IMR-90 (cell line): Measurements from ENCODE around the gene RALGPS1. TPM values are rescaled to one million over a fixed set of nuclear protein-coding genes. Genes with fewer than 3 reads are reported as not detected.

Experiments
- ATAC-seq: fragments of 200-7000 bp; cut with Tn5 transposase; 2 replicates; pipeline ENCODE4 v1.9.1; 2020; ENCODE audit warnings: low read depth, mild to moderate bottlenecking, moderate library complexity
- BruUV-seq: library from RNA; stranded (reverse); fragments of 400-500 nt; replicated peaks from 2 replicates; lab custom pipeline; 2021; lab: Mats Ljungman, UMichigan
- CTCF ChIA-PET: fragments of 300-600 bp; formaldehyde crosslinking; extraction: SDS; loops from one replicate; lab custom pipeline; 2021; ENCODE audit warnings: antibody characterized with exemption; lab: Yijun Ruan, JAX
- POLR2A ChIA-PET: fragments of 300-600 bp; sonication (Branson Sonifier 250); formaldehyde crosslinking; loops from one replicate; lab custom pipeline; 2022; ENCODE audit warnings: antibody characterized with exemption; ENCODE audit not compliant: unreplicated experiment; lab: Charles Lee
- DNase-seq: peaks from one replicate; pipeline ENCODE4 v3.0.0; 2013
- H2AFZ ChIP-seq: replicated peaks from 2 replicates; pipeline ENCODE3; 2013; ENCODE audit warnings: low read length, mild to moderate bottlenecking; ENCODE audit not compliant: poor library complexity
- H2AK5ac ChIP-seq: 2 replicates; pipeline ENCODE4 v1.6.1; 2013; ENCODE audit warnings: low read depth, low read length, inconsistent platforms
- H2AK9ac ChIP-seq: replicated peaks from 2 replicates; pipeline ENCODE3; 2013; ENCODE audit warnings: mild to moderate bottlenecking, low read depth, low read length, moderate library complexity; ENCODE audit not compliant: poor library complexity
- H2BK120ac ChIP-seq: 2 replicates; pipeline ENCODE4 v1.6.1; 2013; ENCODE audit warnings: low read depth, low read length, inconsistent platforms
- H2BK15ac ChIP-seq: 3 replicates; pipeline ENCODE4 v1.6.1; 2013; ENCODE audit warnings: low read depth, low read length, inconsistent platforms
- H2BK20ac ChIP-seq: 2 replicates; pipeline ENCODE4 v1.6.1; 2013; ENCODE audit warnings: low read depth, mild to moderate bottlenecking, inconsistent platforms, low read length, moderate library complexity
- H2BK5ac ChIP-seq: 2 replicates; pipeline ENCODE4 v1.6.1; 2013; ENCODE audit warnings: mild to moderate bottlenecking, low read depth, low read length, inconsistent platforms; ENCODE audit not compliant: poor library complexity, severe bottlenecking
- H3K14ac ChIP-seq: replicated peaks from 2 replicates; pipeline ENCODE4 v1.6.1; 2013; ENCODE audit warnings: low read depth, low read length, inconsistent platforms
- H3K18ac ChIP-seq: 2 replicates; pipeline ENCODE4 v1.6.1; 2013; ENCODE audit warnings: low read depth, low read length, control low read depth
- H3K23ac ChIP-seq: 2 replicates; pipeline ENCODE4 v1.6.1; 2013; ENCODE audit warnings: low read depth, low read length, inconsistent platforms
- H3K27ac ChIP-seq: 2 replicates; pipeline ENCODE4 v1.5.1; 2013; ENCODE audit warnings: mild to moderate bottlenecking, control low read depth, low read length; ENCODE audit not compliant: insufficient read depth
- H3K27me3 ChIP-seq: 2 replicates; pipeline ENCODE4 v1.6.1; 2013; ENCODE audit warnings: low read length; ENCODE audit not compliant: control insufficient read depth, insufficient read depth
- H3K36me3 ChIP-seq: 2 replicates; pipeline ENCODE4 v1.6.1; 2013; ENCODE audit warnings: low read length, mixed read lengths; ENCODE audit not compliant: control insufficient read depth, insufficient read depth
- H3K4ac ChIP-seq: 2 replicates; pipeline ENCODE4 v1.6.1; 2013; ENCODE audit warnings: low read depth, low read length, inconsistent platforms
- H3K4me1 ChIP-seq: 2 replicates; pipeline ENCODE4 v1.6.1; 2013; ENCODE audit warnings: low read length, mixed read lengths; ENCODE audit not compliant: control insufficient read depth, insufficient read depth
- H3K4me2 ChIP-seq: 2 replicates; pipeline ENCODE4 v1.6.1; 2013; ENCODE audit warnings: low read depth, mild to moderate bottlenecking, control low read depth, low read length, moderate library complexity
- H3K4me3 ChIP-seq: 2 replicates; pipeline ENCODE4 v1.5.1; 2013; ENCODE audit warnings: low read depth, mild to moderate bottlenecking, control low read depth, low read length, moderate library complexity; ENCODE audit not compliant: insufficient read depth
- H3K56ac ChIP-seq: 2 replicates; pipeline ENCODE4 v1.6.1; 2013; ENCODE audit warnings: low read length, inconsistent platforms; ENCODE audit not compliant: insufficient read depth; ENCODE audit errors: extremely low read depth
- H3K79me1 ChIP-seq, 2 experiments: 2 replicates each; pipeline ENCODE4 v1.6.1; 2013; ENCODE audit warnings: low read length in 2 of 2, inconsistent platforms in 1 of 2, low read depth in 1 of 2
- H3K9ac ChIP-seq: 2 replicates; pipeline ENCODE4 v1.6.1; 2013; ENCODE audit warnings: low read depth, low read length, control low read depth
- H3K9me1 ChIP-seq: 2 replicates; pipeline ENCODE4 v1.6.1; 2013; ENCODE audit warnings: low read length, inconsistent platforms; ENCODE audit not compliant: insufficient read depth
- H3K9me3 ChIP-seq: 2 replicates; pipeline ENCODE4 v1.6.1; 2013; ENCODE audit warnings: low read length; ENCODE audit not compliant: control insufficient read depth, insufficient read depth
- H4K20me1 ChIP-seq: 2 replicates; pipeline ENCODE4 v1.6.1; 2013; ENCODE audit warnings: low read length, inconsistent platforms; ENCODE audit not compliant: insufficient read depth
- H4K5ac ChIP-seq: 2 replicates; pipeline ENCODE4 v1.6.1; 2013; ENCODE audit warnings: mild to moderate bottlenecking, low read depth, low read length, control low read depth
- H4K8ac ChIP-seq, 2 experiments: 2 replicates each; pipeline ENCODE4 v1.6.1; 2013; ENCODE audit warnings: low read depth in 2 of 2, low read length in 2 of 2, control low read depth in 1 of 2, inconsistent platforms in 1 of 2
- H4K91ac ChIP-seq: 2 replicates; pipeline ENCODE4 v1.6.1; 2013; ENCODE audit warnings: low read depth, low read length, inconsistent platforms; ENCODE audit not compliant: insufficient read depth
- BHLHE40 ChIP-seq: fragments of 150-350 bp; IDR thresholded peaks from 2 replicates; pipeline ENCODE4 v1.6.1; 2016; ENCODE audit warnings: mild to moderate bottlenecking, low read depth, low read length
- CEBPB ChIP-seq: IDR thresholded peaks from 2 replicates; pipeline ENCODE4 v1.6.1; 2012; ENCODE audit warnings: low read depth, low read length, improper control_type of control experiment
- CHD1 ChIP-seq: IDR thresholded peaks from 2 replicates; pipeline ENCODE4 v1.6.1; 2012; ENCODE audit warnings: low read depth, low read length, improper control_type of control experiment
- FOS ChIP-seq: fragments of 150-350 bp; IDR thresholded peaks from 2 replicates; pipeline ENCODE4 v1.6.1; 2016; ENCODE audit warnings: low read depth, low read length
- MAFK ChIP-seq: IDR thresholded peaks from 2 replicates; pipeline ENCODE4 v1.6.1; 2012; ENCODE audit warnings: low read depth, low read length, improper control_type of control experiment
- MAZ ChIP-seq: IDR thresholded peaks from 2 replicates; pipeline ENCODE4 v1.6.1; 2012; ENCODE audit warnings: low read depth, mild to moderate bottlenecking, low read length, improper control_type of control experiment, moderate library complexity, borderline replicate concordance
- MXI1 ChIP-seq: IDR thresholded peaks from 2 replicates; pipeline ENCODE4 v1.6.1; 2012; ENCODE audit warnings: low read depth, mild to moderate bottlenecking, low read length, moderate library complexity, borderline replicate concordance
- NFE2L2 ChIP-seq: fragments of 150-350 bp; IDR thresholded peaks from 2 replicates; pipeline ENCODE4 v1.6.1; 2016; ENCODE audit warnings: low read depth, mild to moderate bottlenecking, low read length
- POLR2A ChIP-seq: IDR thresholded peaks from 2 replicates; pipeline ENCODE4 v1.6.1; 2012; ENCODE audit warnings: mild to moderate bottlenecking, low read depth, low read length
- RAD21 ChIP-seq: IDR thresholded peaks from 2 replicates; pipeline ENCODE4 v1.6.1; 2012; ENCODE audit warnings: low read length, improper control_type of control experiment
- RCOR1 ChIP-seq: IDR thresholded peaks from 2 replicates; pipeline ENCODE4 v1.6.1; 2012; ENCODE audit warnings: mild to moderate bottlenecking, low read length, improper control_type of control experiment; ENCODE audit not compliant: insufficient replicate concordance
- RFX5 ChIP-seq: IDR thresholded peaks from 2 replicates; pipeline ENCODE4 v1.8.0; 2012; ENCODE audit warnings: low read depth, mild to moderate bottlenecking, low read length, moderate library complexity
- SMC3 ChIP-seq: fragments of 150-350 bp; IDR thresholded peaks from 2 replicates; pipeline ENCODE4 v1.6.1; 2016; ENCODE audit warnings: low read depth, mild to moderate bottlenecking, antibody characterized with exemption, low read length, moderate library complexity
- WGBS, 2 experiments: methylation state at CpG; one replicate each; pipeline versions ENCODE4 v1.1.5 to v1.1.7; 2013; ENCODE audit warnings: missing lambda C conversion rate in 2 of 2; ENCODE audit not compliant: insufficient read length in 1 of 2; ENCODE audit errors: extremely low coverage in 2 of 2; 5-methylcytosine and 5-hydroxymethylcytosine counted together
- dilution Hi-C: fragments of 300-500 bp; cut with HindIII; formaldehyde crosslinking; loops from one replicate; pipeline ENCODE4 v1.14.3; 2018; ENCODE audit warnings: low sequenced_read_pairs; ENCODE audit not compliant: unreplicated experiment
- in situ Hi-C: fragments of 300-500 bp; cut with MboI; formaldehyde crosslinking; loops from 3 replicates; pipeline ENCODE4 v1.14.3; 2019; ENCODE audit warnings: low sequenced_read_pairs, inconsistent platforms, mixed read lengths
- intact Hi-C: fragments of 100-400 bp; cut with micrococcal nuclease; formaldehyde crosslinking; loops from 2 replicates; pipeline ENCODE4 v1.10.0; 2022
- polyA plus RNA-seq, 3 experiments: library from polyadenylated mRNA; depleted of rRNA; stranded (reverse); fragments of >200 nt; gene quantifications; 2 replicates each; pipeline ENCODE4 v1.2.3, GENCODE V29; 2012; ENCODE audit warnings: low replicate concordance in 1 of 3
- total RNA-seq: library from RNA; depleted of rRNA; stranded (reverse); fragments of >200 nt; gene quantifications from 2 replicates; pipeline ENCODE4 v1.2.3, GENCODE V29; 2012
- TF ChIP-seq, protein P1 (sequence below): fragments of 150-350 bp; IDR thresholded peaks from 2 replicates; pipeline ENCODE4 v1.6.1; 2017; ENCODE audit warnings: mild to moderate bottlenecking, antibody characterized with exemption, low read length, low read depth
- TF ChIP-seq, protein P2 (sequence below): conservative IDR thresholded peaks from 2 replicates; pipeline ENCODE4 v1.5.1; 2012; ENCODE audit warnings: mild to moderate bottlenecking, low read depth, low read length, improper control_type of control experiment
- TF ChIP-seq, protein P3 (sequence below): fragments of 150-350 bp; IDR thresholded peaks from 2 replicates; pipeline ENCODE4 v1.6.1; 2016; ENCODE audit warnings: low read depth, mild to moderate bottlenecking, low read length, moderate library complexity, borderline replicate concordance

The RALGPS1 gene
- total and polyA plus RNA-seq, 2 of the 4 experiments (the other 2 are of a cell fraction), result 0.90 to 2.8 TPM

DNA sequence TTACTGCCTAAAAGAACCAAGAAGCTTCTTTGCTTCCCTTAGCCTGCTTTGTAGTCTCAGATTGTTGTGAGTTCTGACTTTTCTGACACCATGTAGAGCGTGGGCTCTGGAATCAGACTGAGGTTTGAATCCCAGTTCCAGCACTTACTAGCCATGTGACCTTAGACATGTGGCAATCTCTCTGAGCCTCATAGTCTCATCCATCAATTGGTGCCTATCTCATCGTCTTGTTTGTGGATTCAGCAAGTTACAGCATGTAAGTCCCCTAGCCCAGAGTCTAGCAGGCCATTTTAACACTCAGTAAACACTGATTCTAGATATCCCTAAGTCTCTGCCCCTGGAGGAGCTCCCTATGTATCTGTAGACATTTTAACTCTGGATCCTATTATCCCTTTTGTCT, 113.1 kb downstream of the RALGPS1 start:
- 0 out of 2 replicates have a peak overlapping the region, but pooled peaks have one; percentile 3 for H3K23ac ChIP-seq
- H3K4me3 ChIP-seq, result no peak overlapping the region
- no peak overlapping the region for H3K4ac ChIP-seq
- H2AK5ac ChIP-seq, result no peak overlapping the region
- no peak overlapping the region for H3K27ac ChIP-seq
- H2AK9ac ChIP-seq, result no peak overlapping the region
- TF ChIP-seq, protein P1, sequence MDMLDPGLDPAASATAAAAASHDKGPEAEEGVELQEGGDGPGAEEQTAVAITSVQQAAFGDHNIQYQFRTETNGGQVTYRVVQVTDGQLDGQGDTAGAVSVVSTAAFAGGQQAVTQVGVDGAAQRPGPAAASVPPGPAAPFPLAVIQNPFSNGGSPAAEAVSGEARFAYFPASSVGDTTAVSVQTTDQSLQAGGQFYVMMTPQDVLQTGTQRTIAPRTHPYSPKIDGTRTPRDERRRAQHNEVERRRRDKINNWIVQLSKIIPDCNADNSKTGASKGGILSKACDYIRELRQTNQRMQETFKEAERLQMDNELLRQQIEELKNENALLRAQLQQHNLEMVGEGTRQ, result no peak
- TF ChIP-seq FOS, result no peak
- TF ChIP-seq POLR2A, result no peak
- TF ChIP-seq MAZ, result no peak
- TF ChIP-seq SMC3, result no peak
- no peak for TF ChIP-seq NFE2L2
- TF ChIP-seq RCOR1, result no peak
- TF ChIP-seq, protein P2, sequence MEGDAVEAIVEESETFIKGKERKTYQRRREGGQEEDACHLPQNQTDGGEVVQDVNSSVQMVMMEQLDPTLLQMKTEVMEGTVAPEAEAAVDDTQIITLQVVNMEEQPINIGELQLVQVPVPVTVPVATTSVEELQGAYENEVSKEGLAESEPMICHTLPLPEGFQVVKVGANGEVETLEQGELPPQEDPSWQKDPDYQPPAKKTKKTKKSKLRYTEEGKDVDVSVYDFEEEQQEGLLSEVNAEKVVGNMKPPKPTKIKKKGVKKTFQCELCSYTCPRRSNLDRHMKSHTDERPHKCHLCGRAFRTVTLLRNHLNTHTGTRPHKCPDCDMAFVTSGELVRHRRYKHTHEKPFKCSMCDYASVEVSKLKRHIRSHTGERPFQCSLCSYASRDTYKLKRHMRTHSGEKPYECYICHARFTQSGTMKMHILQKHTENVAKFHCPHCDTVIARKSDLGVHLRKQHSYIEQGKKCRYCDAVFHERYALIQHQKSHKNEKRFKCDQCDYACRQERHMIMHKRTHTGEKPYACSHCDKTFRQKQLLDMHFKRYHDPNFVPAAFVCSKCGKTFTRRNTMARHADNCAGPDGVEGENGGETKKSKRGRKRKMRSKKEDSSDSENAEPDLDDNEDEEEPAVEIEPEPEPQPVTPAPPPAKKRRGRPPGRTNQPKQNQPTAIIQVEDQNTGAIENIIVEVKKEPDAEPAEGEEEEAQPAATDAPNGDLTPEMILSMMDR, result no peak
- TF ChIP-seq RAD21, result no peak
- TF ChIP-seq CEBPB, result no peak
- no peak for TF ChIP-seq MXI1
- TF ChIP-seq CHD1, result no peak
- TF ChIP-seq BHLHE40, result no peak
- no peak for TF ChIP-seq RFX5
- TF ChIP-seq MAFK, result no peak
- TF ChIP-seq, protein P3, sequence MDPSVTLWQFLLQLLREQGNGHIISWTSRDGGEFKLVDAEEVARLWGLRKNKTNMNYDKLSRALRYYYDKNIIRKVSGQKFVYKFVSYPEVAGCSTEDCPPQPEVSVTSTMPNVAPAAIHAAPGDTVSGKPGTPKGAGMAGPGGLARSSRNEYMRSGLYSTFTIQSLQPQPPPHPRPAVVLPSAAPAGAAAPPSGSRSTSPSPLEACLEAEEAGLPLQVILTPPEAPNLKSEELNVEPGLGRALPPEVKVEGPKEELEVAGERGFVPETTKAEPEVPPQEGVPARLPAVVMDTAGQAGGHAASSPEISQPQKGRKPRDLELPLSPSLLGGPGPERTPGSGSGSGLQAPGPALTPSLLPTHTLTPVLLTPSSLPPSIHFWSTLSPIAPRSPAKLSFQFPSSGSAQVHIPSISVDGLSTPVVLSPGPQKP, result no peak
- intact Hi-C loops (no loop called here), dilution Hi-C loops (no loop called here), in situ Hi-C loops (no loop called here)
- no peaks in the 10 kb centered on the region for H3K79me1 ChIP-seq
- H4K20me1 ChIP-seq, result no peaks in the 10 kb centered on the region
- no peak for ATAC-seq
- DNase-seq, result no peak
- no peaks in the 10 kb centered on the region for H3K36me3 ChIP-seq
- CTCF ChIA-PET, result interaction anchor here (0.7 kb wide), 1 partner anchor 16 kb away, joined by 3 read pairs; no protein-coding TSS in a partner anchor
- H2BK15ac ChIP-seq, result no peak overlapping the region
- no peak overlapping the region for H4K5ac ChIP-seq
- H2BK20ac ChIP-seq, result no peak overlapping the region
- no peak overlapping the region for H3K4me2 ChIP-seq
- H2AFZ ChIP-seq, result no peak overlapping the region
- no peak overlapping the region for H4K91ac ChIP-seq
- WGBS, 2 experiments, result 50% methylated on average over 1 of the region's 2 CpGs; no CpG with 5 or more reads in 1 of the 2 experiments
- no peak overlapping the region for H4K8ac ChIP-seq
- peaks cover 2% of the 10 kb centered on the region; the same call in 1 of the 2 replicates for H3K9me1 ChIP-seq
- H2BK120ac ChIP-seq, result no peak overlapping the region
- peaks cover 3% of the 10 kb centered on the region; the same call in 1 of the 2 replicates for H3K4me1 ChIP-seq
- H2BK5ac ChIP-seq, result no peak overlapping the region
- 0 out of 2 replicates have a peak overlapping the region, but pooled peaks have one; percentile 9 for H3K18ac ChIP-seq
- H3K14ac ChIP-seq, result no peak overlapping the region; the same call in 1 of the 2 replicates
- H3K9ac ChIP-seq, result no peak overlapping the region
- POLR2A ChIA-PET, result no interaction called here
- H3K9me3 ChIP-seq, result no peaks in the 10 kb centered on the region
- H3K27me3 ChIP-seq, result no peaks in the 10 kb centered on the region
- H3K56ac ChIP-seq, result no peak overlapping the region
- BruUV-seq, result no TSS peak
